Measurements from ENCODE around the gene SLC22A23. TPM values are rescaled to one million over a fixed set of nuclear protein-coding genes. Genes with fewer than 3 reads are reported as not detected.

Gene SLC22A23
- total RNA-seq, 1 experiment from 2014 or later: 2.7 TPM

DNA sequence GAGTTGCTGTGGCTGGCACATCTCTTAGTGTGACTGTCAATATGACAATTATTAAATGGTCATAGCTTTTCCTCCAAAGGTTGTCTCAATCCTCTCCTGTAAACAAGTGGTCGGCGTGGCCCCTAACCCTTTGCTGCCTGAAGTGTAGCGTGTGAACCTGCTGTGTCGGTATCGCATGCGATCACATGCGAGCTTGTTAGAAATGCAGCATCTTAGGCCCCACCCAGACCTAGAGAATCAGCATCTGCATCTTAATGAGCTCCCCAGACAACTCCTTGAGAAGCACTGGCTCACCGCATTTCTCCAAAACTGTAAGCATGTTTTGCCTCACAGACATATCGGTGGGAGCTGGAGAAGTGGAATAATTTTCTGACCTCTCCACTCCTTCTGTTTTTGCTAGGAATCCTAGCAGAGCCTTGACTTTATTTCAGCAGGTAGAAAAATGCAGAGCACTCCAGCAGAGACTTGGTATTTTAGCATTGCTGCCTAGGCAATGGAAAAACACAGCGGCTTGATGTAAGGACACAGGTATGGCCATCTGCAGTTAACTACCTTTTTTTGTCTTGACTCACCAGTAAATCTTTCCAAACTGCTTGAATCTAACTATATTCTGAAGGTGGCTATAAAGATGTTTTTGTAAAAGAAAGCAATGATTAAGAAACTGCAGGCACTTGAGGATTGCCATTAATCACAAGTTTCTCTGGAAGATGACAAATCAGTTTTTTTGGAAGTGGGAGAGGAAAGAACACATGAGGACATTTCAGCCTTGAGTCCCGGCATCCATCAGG, 130.5 kb downstream of the SLC22A23 start:
- H3K4me3 ChIP-seq: no peak overlapping the region
- no peaks in the 10 kb centered on the region for H3K27me3 ChIP-seq (replicated peaks)
- H3K4me1 ChIP-seq (replicated peaks): peaks cover 48% of the 10 kb centered on the region
- H3K27ac ChIP-seq: no peak overlapping the region
- no peak for DNase-seq (ENCODE audit: low read depth in 1 of 2, low spot score in 2 of 2)
- no peaks in the 10 kb centered on the region for H3K36me3 ChIP-seq
- H3K9me3 ChIP-seq (replicated peaks): no peaks in the 10 kb centered on the region

DNA sequence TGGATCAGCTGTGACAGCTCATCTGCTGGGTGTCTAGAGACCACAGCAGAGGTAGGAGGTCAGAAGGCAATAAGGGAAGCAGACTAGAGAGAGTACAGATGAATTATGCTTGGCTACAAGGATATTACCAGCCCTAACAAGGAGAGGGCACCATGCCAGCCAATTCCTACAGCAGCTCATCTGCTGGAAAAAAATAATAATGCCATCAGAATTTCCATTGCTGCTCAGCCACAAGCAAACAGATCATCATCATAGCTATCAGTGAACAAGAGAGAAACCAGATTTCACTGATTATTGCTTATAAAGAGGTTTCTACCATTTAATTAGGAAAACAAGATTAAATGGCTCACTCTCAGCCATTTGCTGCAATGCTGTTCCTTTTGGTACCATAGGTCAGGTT, 131.6 kb downstream of the SLC22A23 start:
- no peak overlapping the region for H3K4me3 ChIP-seq
- no peaks in the 10 kb centered on the region for H3K36me3 ChIP-seq
- peaks cover 45% of the 10 kb centered on the region for H3K4me1 ChIP-seq (replicated peaks)
- H3K27me3 ChIP-seq (replicated peaks): no peaks in the 10 kb centered on the region
- H3K9me3 ChIP-seq (replicated peaks): no peaks in the 10 kb centered on the region
- peak overlapping the region; percentile 91 for H3K27ac ChIP-seq
- DNase-seq (ENCODE audit: low read depth in 1 of 2, low spot score in 2 of 2): peak in 1 of 2 experiments; percentile 61

DNA sequence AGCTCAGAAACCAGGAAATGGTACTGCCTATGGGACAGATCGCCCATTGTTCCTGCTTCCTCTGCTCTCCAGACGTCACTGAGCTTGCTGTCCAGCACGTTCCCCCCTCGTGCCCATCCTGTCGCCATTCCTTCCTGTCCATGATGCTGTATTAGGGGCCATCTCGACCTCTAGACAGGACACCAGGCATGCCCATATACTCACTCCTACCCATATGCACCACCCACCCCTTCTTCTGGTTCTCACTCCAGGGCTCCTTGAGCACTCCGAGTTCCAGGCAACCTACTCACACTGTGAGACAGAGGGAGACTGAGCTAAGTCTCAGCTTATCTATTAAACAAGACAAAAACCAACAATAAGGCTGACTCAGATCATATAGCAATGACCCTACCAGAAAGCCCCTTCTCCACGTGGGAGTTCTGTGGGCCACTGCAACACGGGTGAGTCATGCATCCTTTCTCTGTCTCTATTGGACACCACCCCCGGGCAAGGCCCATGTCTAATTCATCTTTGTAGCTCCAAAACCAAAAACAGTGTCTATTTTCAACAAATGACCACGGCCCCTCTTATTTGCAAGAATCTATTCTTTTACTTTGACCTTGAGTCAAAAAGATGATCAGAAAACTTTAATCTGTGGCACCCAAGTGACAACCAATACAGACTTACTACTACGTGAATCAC, 132.4 kb downstream of the SLC22A23 start:
- Histone ChIP-seq H3K4me3 (no peak overlapping the region), H3K27ac (peak overlapping the region; percentile 91), H3K36me3 (no peaks in the 10 kb centered on the region), H3K27me3 (replicated peaks) (no peaks in the 10 kb centered on the region), H3K9me3 (replicated peaks) (no peaks in the 10 kb centered on the region), H3K4me1 (replicated peaks) (peaks cover 45% of the 10 kb centered on the region)
- peak; percentile 97 to 99 for DNase-seq (ENCODE audit: low read depth in 1 of 2, low spot score in 2 of 2)

DNA sequence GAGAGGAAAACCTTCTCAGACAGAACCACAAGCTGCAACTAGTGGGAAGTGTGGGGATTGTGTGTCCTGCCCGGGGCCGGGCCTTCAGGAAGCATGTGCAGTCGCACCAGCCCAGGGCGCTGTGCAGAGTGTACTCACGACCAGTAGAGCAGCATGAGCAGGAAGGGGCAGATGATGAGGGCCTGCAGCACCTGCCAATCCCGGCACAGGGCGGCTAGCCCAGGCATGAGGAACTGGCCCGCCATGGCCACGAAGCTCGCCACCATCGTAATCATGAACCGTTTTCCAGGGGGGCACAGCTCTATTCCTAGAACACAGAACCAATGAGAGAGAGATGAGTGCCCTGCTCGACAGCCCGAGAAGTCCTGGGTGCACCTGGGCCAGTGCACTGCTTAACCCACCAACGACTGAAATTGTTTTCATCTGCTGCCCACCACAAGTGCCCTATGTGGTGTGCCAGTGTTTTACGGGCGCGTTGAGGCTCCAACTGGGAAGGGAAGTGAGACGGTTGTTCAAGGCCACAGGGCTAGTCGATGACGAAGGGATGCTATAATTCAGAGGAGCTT, 133.1 kb downstream of the SLC22A23 start:
- H3K27ac ChIP-seq: peak overlapping the region; percentile 91

DNA sequence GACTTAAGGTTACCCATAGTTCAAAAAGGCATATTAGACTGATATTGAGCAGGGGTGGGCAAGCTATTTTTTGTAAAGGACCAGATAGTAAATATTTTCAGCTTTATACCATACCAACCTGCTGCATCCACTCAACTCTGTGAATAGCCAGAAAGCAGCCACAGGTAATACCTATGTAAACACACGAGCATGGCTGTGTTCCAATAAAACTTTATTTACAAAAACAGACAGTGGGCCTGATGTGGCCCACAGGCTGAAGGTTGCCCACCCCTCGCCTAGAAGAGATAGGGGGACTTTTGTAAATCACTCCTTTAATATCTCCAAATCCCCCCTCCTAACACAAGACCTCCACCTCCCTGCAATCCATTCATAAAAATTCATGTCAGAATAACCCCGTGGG, 133.7 kb downstream of the SLC22A23 start:
- H3K27ac ChIP-seq: peak overlapping the region; percentile 91
- DNase-seq (ENCODE audit: low read depth in 1 of 2, low spot score in 2 of 2): no peak
- no peaks in the 10 kb centered on the region for H3K36me3 ChIP-seq
- no peaks in the 10 kb centered on the region for H3K27me3 ChIP-seq (replicated peaks)
- no peaks in the 10 kb centered on the region for H3K9me3 ChIP-seq (replicated peaks)
- no peak overlapping the region for H3K4me3 ChIP-seq
- peaks cover 37% of the 10 kb centered on the region for H3K4me1 ChIP-seq (replicated peaks)

More for the DNA sequence above, 133.1 kb downstream of the SLC22A23 start:
- Histone ChIP-seq H3K4me1 (replicated peaks) (peaks cover 44% of the 10 kb centered on the region), H3K9me3 (replicated peaks) (no peaks in the 10 kb centered on the region), H3K36me3 (no peaks in the 10 kb centered on the region), H3K27me3 (replicated peaks) (no peaks in the 10 kb centered on the region), H3K4me3 (no peak overlapping the region)
- peak in 1 of 2 experiments; percentile 15 for DNase-seq (ENCODE audit: low read depth in 1 of 2, low spot score in 2 of 2)

DNA sequence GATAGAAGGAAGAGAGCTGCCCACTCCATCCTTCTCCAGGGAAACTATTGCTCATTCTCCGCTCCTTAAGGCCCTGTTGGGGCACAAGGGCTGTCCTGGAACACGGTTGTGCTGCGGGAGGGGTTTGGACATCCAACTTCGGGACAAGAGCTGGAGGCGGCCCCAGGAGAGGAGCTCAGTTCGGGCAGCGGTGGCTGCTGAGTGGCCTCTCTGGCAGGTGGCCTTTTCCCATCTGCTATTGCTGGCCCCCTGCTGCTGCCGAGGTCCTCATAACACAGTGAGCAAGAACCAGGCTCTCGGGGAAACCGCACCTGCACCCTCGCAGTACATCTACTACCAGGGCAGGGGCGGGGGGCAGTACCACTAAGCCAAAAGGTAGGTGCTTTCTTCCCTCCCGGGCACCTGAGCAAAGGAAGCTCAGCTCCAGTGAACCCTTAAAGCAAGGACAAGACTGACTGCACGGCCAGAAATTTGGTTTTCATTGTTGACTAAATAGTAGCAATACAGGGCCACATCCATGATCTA, 134.4 kb downstream of the SLC22A23 start:
- no peak for DNase-seq (ENCODE audit: low read depth in 1 of 2, low spot score in 2 of 2)
- H3K27ac ChIP-seq: no peak overlapping the region
- no peak overlapping the region for H3K4me3 ChIP-seq
- H3K9me3 ChIP-seq (replicated peaks): no peaks in the 10 kb centered on the region
- no peaks in the 10 kb centered on the region for H3K27me3 ChIP-seq (replicated peaks)
- peaks cover 32% of the 10 kb centered on the region for H3K4me1 ChIP-seq (replicated peaks)
- no peaks in the 10 kb centered on the region for H3K36me3 ChIP-seq

DNA sequence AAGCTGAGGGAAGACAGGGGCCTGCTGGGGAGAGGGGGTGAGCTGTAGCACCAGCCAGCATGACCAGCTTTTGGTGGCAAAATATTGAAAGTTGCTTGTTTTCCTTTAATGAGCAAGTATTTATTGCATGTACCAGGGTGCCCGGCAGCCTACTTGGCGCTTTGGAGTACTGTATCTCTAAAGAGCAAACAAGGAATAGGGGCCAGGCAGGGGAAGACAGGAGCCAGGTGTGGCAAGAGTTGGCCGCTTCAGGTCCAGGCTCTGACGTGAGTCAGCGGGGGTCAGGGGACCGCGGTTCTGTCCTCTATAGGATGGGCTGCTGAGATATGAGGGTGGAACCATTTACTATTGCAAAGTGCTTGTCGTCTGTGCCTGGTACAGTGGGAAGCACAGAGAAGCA, 135.0 kb downstream of the SLC22A23 start:
- H3K4me3 ChIP-seq: no peak overlapping the region
- H3K27me3 ChIP-seq (replicated peaks): no peaks in the 10 kb centered on the region
- peaks cover 32% of the 10 kb centered on the region for H3K4me1 ChIP-seq (replicated peaks)
- H3K27ac ChIP-seq: no peak overlapping the region
- DNase-seq (ENCODE audit: low read depth in 1 of 2, low spot score in 2 of 2): no peak
- no peaks in the 10 kb centered on the region for H3K9me3 ChIP-seq (replicated peaks)
- H3K36me3 ChIP-seq: no peaks in the 10 kb centered on the region

DNA sequence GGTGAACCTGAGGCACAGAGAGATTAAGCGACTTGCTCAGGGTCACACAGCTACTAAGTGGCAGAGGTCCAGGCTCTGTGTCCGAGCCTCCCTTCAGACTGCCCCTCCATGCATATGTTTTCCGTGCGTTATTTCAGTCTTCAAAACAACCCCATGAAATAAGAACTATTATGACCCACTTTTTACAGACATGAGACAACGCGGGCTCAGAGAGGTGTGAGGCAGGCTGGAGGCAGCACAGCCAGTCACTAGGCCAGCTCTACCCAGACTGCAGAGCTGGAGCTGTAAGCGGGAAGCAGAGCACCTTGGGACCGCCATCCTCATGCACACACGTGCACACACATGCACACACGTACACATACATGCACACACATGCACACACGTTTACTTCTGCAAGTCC, 135.8 kb downstream of the SLC22A23 start:
- Histone ChIP-seq H3K4me3 (no peak overlapping the region), H3K27ac (no peak overlapping the region), H3K27me3 (replicated peaks) (no peaks in the 10 kb centered on the region), H3K36me3 (no peaks in the 10 kb centered on the region), H3K4me1 (replicated peaks) (peaks cover 29% of the 10 kb centered on the region), H3K9me3 (replicated peaks) (no peaks in the 10 kb centered on the region)
- no peak for DNase-seq (ENCODE audit: low read depth in 1 of 2, low spot score in 2 of 2)

DNA sequence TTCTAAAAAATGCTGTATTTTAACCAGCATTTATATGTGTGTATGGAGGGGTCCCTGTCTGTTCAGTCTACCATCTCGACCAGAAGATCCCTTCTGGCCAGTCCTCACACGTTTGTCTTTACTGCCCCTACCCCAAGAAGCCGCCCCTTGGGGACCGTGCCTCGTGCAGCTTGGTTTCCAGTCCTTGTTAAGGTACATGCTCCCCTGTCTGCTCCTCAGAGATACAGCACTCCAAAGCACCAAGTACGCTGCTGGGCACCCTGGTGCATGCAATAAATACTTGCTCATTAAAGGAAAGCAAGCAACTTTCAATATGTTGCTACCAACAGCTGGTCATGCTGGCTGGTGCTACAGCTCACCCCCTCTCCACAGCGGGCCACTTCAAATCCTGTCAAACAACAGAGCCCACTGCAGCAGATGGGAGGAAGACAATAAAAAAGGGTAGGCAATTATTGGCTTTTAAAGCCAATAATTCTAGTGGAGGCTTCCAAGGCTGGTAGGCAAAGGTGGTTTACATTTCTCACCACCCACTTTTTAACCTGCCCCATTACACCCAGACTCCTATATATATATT, 136.5 kb downstream of the SLC22A23 start:
- Histone ChIP-seq H3K27me3 (replicated peaks) (no peaks in the 10 kb centered on the region), H3K4me1 (replicated peaks) (peaks cover 22% of the 10 kb centered on the region), H3K36me3 (no peaks in the 10 kb centered on the region), H3K27ac (no peak overlapping the region), H3K9me3 (replicated peaks) (no peaks in the 10 kb centered on the region), H3K4me3 (no peak overlapping the region)
- DNase-seq (ENCODE audit: low read depth in 1 of 2, low spot score in 2 of 2): no peak

DNA sequence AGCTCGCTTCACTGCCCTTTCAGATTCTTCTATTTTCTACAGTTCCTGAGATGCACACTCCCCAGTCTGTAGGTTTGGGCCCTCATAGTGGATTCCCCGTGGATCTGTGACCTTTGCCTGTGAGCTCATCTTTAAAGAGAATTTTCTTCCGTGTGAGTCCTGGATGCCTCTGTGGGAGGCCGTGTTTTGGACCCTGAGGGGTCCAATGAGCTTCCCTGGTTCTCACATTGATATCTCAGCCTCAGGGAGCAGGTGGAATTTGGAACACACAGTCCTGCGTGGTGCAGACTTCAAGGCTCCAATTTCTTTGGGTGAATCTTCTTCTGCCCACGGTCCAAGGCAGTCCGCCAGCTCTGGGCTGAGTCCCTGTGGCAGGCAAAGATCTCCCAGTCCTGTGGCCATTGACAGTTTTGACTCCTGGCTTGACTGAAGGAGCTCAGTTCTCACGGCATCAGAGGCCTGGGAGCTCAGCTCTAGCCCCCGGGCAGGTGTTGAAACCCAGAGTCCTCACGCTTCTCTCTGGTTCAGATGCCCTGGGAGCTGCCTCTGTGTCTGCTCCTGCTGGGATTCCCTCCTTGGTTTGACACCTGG, 137.1 kb downstream of the SLC22A23 start:
- peaks cover 15% of the 10 kb centered on the region for H3K4me1 ChIP-seq (replicated peaks)
- no peak for DNase-seq (ENCODE audit: low read depth in 1 of 2, low spot score in 2 of 2)
- no peaks in the 10 kb centered on the region for H3K27me3 ChIP-seq (replicated peaks)
- no peak overlapping the region for H3K27ac ChIP-seq
- no peaks in the 10 kb centered on the region for H3K36me3 ChIP-seq
- H3K4me3 ChIP-seq: no peak overlapping the region
- no peaks in the 10 kb centered on the region for H3K9me3 ChIP-seq (replicated peaks)

DNA sequence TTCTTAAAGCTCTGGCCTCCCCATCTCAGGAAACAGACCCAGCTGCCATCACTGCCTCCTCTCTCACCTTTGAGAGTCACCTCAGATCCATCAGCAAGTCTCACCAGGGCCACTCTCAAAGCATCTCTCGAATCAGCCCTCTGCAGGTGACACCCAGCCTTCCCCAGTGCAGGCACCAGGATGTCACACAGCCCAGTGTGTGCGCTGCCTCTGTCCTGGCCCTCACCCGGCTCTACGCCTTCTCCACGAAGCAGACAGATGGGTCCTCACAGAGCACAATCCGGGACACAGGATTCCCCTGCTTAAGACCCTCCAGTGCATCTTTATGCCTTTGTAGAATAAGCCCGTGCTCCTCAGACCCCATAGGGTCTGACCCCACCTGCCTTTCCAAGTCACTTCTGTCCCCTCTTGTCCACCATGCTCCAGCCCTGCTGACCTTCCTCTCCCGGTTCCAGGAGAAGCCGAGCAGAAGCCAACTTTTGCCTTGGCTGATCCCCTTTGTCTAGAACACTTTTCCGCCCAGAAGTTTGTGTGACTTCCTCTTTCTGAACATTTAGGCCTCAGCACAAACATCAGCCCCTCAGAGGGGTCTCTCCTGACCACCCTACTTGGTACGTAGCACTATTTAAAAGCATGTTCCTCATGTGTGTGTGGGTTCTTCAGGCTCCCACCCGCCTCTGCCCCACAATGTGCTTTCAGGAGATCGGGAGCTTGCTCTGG, 137.9 kb downstream of the SLC22A23 start:
- DNase-seq (ENCODE audit: low read depth in 1 of 2, low spot score in 2 of 2): no peak
- Histone ChIP-seq H3K27me3 (replicated peaks) (no peaks in the 10 kb centered on the region), H3K36me3 (no peaks in the 10 kb centered on the region), H3K27ac (no peak overlapping the region), H3K4me3 (no peak overlapping the region), H3K4me1 (replicated peaks) (peaks cover 11% of the 10 kb centered on the region), H3K9me3 (replicated peaks) (no peaks in the 10 kb centered on the region)

DNA sequence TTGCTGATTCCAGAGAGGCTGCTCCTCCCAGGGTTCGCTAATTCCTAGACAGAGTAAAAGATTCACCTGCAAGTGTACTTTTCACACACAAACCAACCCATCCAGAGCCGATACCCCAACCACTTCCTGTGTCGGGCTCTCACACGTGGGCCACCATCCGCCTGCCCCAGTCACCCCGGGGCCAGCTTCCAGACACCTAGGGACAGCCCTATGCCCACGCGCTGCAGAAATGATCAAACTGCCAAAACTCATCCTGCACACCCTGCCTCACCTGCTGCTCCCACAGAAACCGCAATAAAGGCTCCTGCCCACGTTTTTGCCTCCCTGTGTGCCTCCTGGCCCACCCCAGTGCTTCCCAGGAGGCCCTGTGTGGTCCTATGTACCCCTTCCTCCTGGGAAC, 138.6 kb downstream of the SLC22A23 start:
- DNase-seq (ENCODE audit: low read depth in 1 of 2, low spot score in 2 of 2): no peak
- Histone ChIP-seq H3K27me3 (replicated peaks) (no peaks in the 10 kb centered on the region), H3K4me1 (replicated peaks) (peaks cover 3% of the 10 kb centered on the region), H3K4me3 (no peak overlapping the region), H3K36me3 (no peaks in the 10 kb centered on the region), H3K9me3 (replicated peaks) (no peaks in the 10 kb centered on the region), H3K27ac (no peak overlapping the region)

DNA sequence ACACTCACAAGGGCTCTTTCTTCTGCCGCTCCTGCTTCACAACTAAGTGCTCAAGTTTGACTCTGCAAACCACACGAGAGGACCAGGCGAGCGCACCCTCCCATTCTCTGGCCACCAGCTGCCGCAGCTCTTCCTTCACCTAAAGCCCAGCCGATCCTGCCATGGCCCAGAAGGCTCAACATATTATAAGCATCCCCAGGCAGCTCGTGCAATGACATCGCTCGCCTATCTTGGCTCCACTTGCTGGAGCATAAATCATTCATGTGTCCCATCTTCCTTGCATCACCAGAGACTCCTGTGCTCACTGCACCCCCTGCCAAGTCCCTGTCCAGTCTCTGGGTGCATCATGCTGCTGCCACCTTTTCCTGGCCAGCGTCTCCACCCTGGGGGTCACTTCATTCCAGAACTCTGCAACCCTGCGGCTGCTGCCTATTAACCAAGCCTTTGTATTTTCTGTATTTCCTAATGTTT, 139.1 kb downstream of the SLC22A23 start:
- Histone ChIP-seq H3K36me3 (no peaks in the 10 kb centered on the region), H3K27me3 (replicated peaks) (no peaks in the 10 kb centered on the region), H3K4me1 (replicated peaks) (no peaks in the 10 kb centered on the region; the same call in 1 of the 2 replicates), H3K9me3 (replicated peaks) (no peaks in the 10 kb centered on the region), H3K4me3 (no peak overlapping the region), H3K27ac (no peak overlapping the region)
- DNase-seq (ENCODE audit: low read depth in 1 of 2, low spot score in 2 of 2): no peak

Measured in SJSA1 (cell line).